ENCODE results near the gene ABCA7. TPM values are rescaled to one million over a fixed set of nuclear protein-coding genes. Genes with fewer than 3 reads are reported as not detected.

Gene ABCA7
- total and polyA plus RNA-seq, 2 of the 8 experiments (the other 6 are each of a cell fraction or from before 2014, with no cell fraction given), result 10.4 to 25.6 TPM

GRCh38 chr19:1017906-1018305, 22.0 kb upstream of the ABCA7 start:
- WGBS, 2 experiments (ENCODE audit: extremely low coverage in 1 of 2, insufficient coverage in 1 of 2, insufficient read length in 1 of 2, insufficient replicate concordance in 2 of 2, low coverage in 1 of 2, low lambda C conversion rate in 2 of 2, missing lambda C conversion rate in 1 of 2), result 82% methylated on average over 9 of the region's 9 CpGs; no CpG with 5 or more reads in 1 of the 2 experiments
- FAIRE-seq (no peak), DNase-seq (ENCODE audit: low read depth in 1 of 2, low spot score in 2 of 2) (no peak)
- no peak overlapping the region for H2BK15ac ChIP-seq (ENCODE audit: low read length)
- peaks cover 0 to 37% (median 25%) of the 10 kb centered on the region in 4 experiments; a peak in 5 of 7 replicates for H3K4me1 ChIP-seq (replicated peaks in 1 of 4; ENCODE audit: control insufficient read depth in 3 of 4, insufficient read depth in 4 of 4, low read length in 3 of 4)
- peaks cover 24% of the 10 kb centered on the region for H3K79me1 ChIP-seq (ENCODE audit: low read depth, low read length)
- H3K27ac ChIP-seq (ENCODE audit: low read depth, low read length), result no peak overlapping the region
- no peak overlapping the region for H2BK120ac ChIP-seq (replicated peaks; ENCODE audit: low read depth, low read length)
- H3K79me2 ChIP-seq (ENCODE audit: control insufficient read depth in 1 of 2, insufficient read depth in 2 of 2, low read length in 2 of 2), result peaks cover 36 to 78% of the 10 kb centered on the region in 2 experiments
- H4K8ac ChIP-seq (ENCODE audit: extremely low read depth, insufficient read depth, low read length), result peak overlapping the region; percentile 53; the same call in 1 of the 2 replicates
- no peak overlapping the region for H3K23ac ChIP-seq (ENCODE audit: insufficient read length)
- H3K56ac ChIP-seq (replicated peaks; ENCODE audit: insufficient read length, low read depth, low read length), result no peak overlapping the region
- no peak overlapping the region for H2BK20ac ChIP-seq (ENCODE audit: low read length)
- H3K14ac ChIP-seq (ENCODE audit: insufficient read length), result no peak overlapping the region
- H3K23me2 ChIP-seq (ENCODE audit: low read depth, low read length), result peaks cover 9% of the 10 kb centered on the region
- TF ChIP-seq TAF7 (optimal IDR thresholded peaks at IDR 0.05; ENCODE audit: borderline replicate concordance, low read depth, low read length), result no peak
- no peak for TF ChIP-seq ZNF274 (IDR thresholded peaks at IDR 0.05; ENCODE audit: borderline replicate concordance, extremely low read depth, low read length)
- TF ChIP-seq RAD21 (IDR thresholded peaks at IDR 0.05 in 1 of 2, conservative IDR thresholded peaks at IDR 0.05 in 1 of 2; ENCODE audit: low read depth in 2 of 2, low read length in 2 of 2), result no peak
- no peak for TF ChIP-seq KDM5A (IDR thresholded peaks at IDR 0.05; ENCODE audit: low read length)
- no peak for TF ChIP-seq MAX (IDR thresholded peaks at IDR 0.05)
- no peak for TF ChIP-seq CTBP2 (IDR thresholded peaks at IDR 0.05; ENCODE audit: borderline replicate concordance, insufficient read depth, insufficient read length, low read length)
- TF ChIP-seq JUND (IDR thresholded peaks at IDR 0.05; ENCODE audit: low read length), result no peak
- no peak for TF ChIP-seq EGR1 (IDR thresholded peaks at IDR 0.05; ENCODE audit: borderline replicate concordance, low read depth, low read length)
- H2AFZ ChIP-seq (ENCODE audit: low read length), result no peak overlapping the region
- ChIA-PET CTCF (ENCODE audit: partially characterized antibody) (no interaction called here), POLR2A (ENCODE audit: partially characterized antibody) (interaction anchor here (2.4 to 6.4 kb wide), 3 partner anchors 11 to 204 kb away, joined by 6 to 125 read pairs (median 62); partner anchors contain the start of genes ABCA7 and CNN2)
- 0 out of 2 replicates have a peak overlapping the region, but pooled peaks have one; percentile 55 for H2BK5ac ChIP-seq (ENCODE audit: low read depth, low read length)
- H4K91ac ChIP-seq (replicated peaks; ENCODE audit: insufficient read length, low read length), result no peak overlapping the region
- H3K18ac ChIP-seq (ENCODE audit: extremely low read depth, low read length), result no peak overlapping the region
- H3K9ac ChIP-seq (replicated peaks in 1 of 4; ENCODE audit: extremely low read depth in 1 of 4, low read depth in 3 of 4, low read length in 3 of 4), result no peak overlapping the region
- H2AK5ac ChIP-seq (ENCODE audit: low read depth, low read length), result no peak overlapping the region
- no peaks in the 10 kb centered on the region for H3K27me3 ChIP-seq (replicated peaks in 1 of 4; ENCODE audit: control insufficient read depth in 3 of 4, extremely low read depth in 1 of 4, insufficient read depth in 3 of 4, low read length in 3 of 4)
- peaks cover 38 to 53% of the 10 kb centered on the region in 2 experiments for H4K20me1 ChIP-seq (replicated peaks in 1 of 2; ENCODE audit: control insufficient read depth in 1 of 2, insufficient read depth in 2 of 2, low read length in 2 of 2)
- H3K4me3 ChIP-seq (ENCODE audit: extremely low read depth in 1 of 4, insufficient read depth in 2 of 4, low read depth in 3 of 4, low read length in 4 of 4), result no peak overlapping the region
- H3K9me3 ChIP-seq (ENCODE audit: insufficient read depth in 2 of 2, low read depth in 1 of 2, low read length in 1 of 2), result no peaks in the 10 kb centered on the region
- no peak overlapping the region for H3K4ac ChIP-seq (replicated peaks; ENCODE audit: insufficient read length, low read depth, low read length)
- no peak overlapping the region for H2BK12ac ChIP-seq (ENCODE audit: low read depth, low read length)
- H3K4me2 ChIP-seq (ENCODE audit: insufficient read depth in 1 of 2, low read depth in 2 of 2, low read length in 2 of 2), result no peak overlapping the region; a peak in 1 of 4 replicates
- H4K5ac ChIP-seq (ENCODE audit: insufficient read length, low read depth, low read length), result no peak overlapping the region
- peaks cover 0 to 14% (median 4%) of the 10 kb centered on the region in 4 experiments; a peak in 4 of 8 replicates for H3K36me3 ChIP-seq (ENCODE audit: control insufficient read depth in 2 of 4, insufficient read depth in 4 of 4, low read length in 3 of 4)
